PC-3 (cell line): ENCODE results near the gene OLR1.

Experiments
- EZH2phosphoT487 ChIP-seq: fragments of 300-600 bp; sonication (generic); IDR thresholded peaks from 2 replicates; pipeline ENCODE4 v1.6.1; 2018; ENCODE audit warnings: mild to moderate bottlenecking, antibody characterized with exemption, low read length, borderline replicate concordance
- TF ChIP-seq, protein P1 (sequence below): fragments of 300-600 bp; sonication (generic); conservative IDR thresholded peaks from 2 replicates; pipeline ENCODE4 v1.5.1; 2017; ENCODE audit warnings: antibody characterized with exemption, low read depth, mild to moderate bottlenecking, low read length

DNA sequence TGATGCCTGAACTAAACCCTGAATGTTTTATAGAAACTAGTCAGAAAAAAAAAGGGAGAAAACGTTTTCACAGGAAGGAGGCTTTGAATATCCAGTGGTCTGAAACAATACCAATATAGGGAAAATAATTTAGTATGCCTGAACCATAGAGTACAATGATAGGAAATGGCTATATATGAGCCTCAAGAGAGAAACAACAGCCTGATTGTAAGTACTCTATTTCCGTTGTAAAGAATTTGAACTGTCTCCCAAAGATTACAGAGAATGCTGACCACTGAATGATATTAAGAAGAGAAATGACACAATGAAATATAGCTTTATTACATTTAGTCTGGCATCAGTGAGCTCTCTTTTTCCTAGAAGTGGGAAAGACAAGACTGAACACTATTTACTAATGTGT lies 35.2 kb upstream of the OLR1 start:
- TF ChIP-seq, protein P1, sequence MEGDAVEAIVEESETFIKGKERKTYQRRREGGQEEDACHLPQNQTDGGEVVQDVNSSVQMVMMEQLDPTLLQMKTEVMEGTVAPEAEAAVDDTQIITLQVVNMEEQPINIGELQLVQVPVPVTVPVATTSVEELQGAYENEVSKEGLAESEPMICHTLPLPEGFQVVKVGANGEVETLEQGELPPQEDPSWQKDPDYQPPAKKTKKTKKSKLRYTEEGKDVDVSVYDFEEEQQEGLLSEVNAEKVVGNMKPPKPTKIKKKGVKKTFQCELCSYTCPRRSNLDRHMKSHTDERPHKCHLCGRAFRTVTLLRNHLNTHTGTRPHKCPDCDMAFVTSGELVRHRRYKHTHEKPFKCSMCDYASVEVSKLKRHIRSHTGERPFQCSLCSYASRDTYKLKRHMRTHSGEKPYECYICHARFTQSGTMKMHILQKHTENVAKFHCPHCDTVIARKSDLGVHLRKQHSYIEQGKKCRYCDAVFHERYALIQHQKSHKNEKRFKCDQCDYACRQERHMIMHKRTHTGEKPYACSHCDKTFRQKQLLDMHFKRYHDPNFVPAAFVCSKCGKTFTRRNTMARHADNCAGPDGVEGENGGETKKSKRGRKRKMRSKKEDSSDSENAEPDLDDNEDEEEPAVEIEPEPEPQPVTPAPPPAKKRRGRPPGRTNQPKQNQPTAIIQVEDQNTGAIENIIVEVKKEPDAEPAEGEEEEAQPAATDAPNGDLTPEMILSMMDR, result no peak
- TF ChIP-seq EZH2phosphoT487, result no peak
